HG02970 (cell line): ENCODE results near the gene MAPRE3.
A peak's percentile ranks its signal among the peaks of the same experiment; 100 is the strongest.

ENCODE experiments used
- ATAC-seq: cut with Tn5 transposase; IDR thresholded peaks from one replicate; pipeline ENCODE4 v1.9.1; 2021; ENCODE audit warnings: mild to moderate bottlenecking, moderate library complexity, moderate number of reproducible peaks; ENCODE audit not compliant: unreplicated experiment, low FRiP score

The MAPRE3 gene

DNA sequence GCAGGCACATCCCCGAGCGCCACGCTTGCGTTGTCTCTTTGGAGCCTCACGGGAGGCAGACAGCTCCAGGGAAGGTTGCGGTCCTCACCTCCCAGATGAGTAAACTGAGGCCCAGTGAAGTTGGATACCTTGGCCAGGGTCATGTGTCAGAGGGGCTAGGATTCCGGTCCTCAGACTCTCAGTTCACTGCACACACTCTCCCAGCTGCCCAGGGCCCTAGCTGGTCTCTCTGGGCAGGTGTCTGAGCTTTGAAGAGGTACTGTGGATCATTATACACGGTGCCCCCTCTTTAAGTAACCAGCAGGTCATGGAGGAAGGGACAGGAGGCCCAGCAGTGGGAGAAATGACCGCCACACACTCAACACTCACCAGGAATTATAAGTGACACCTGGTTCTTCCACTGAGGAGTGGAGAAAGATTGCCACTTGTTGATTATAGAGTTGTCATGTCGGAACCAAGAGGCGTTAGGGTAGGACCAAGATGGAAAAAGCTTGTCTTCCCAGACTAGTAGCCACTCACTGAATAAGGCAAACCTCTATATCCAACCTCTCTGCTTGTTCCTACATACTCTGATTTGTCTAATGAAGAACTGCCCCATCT, 62.9 kb downstream of the MAPRE3 start:
- no peak for ATAC-seq

DNA sequence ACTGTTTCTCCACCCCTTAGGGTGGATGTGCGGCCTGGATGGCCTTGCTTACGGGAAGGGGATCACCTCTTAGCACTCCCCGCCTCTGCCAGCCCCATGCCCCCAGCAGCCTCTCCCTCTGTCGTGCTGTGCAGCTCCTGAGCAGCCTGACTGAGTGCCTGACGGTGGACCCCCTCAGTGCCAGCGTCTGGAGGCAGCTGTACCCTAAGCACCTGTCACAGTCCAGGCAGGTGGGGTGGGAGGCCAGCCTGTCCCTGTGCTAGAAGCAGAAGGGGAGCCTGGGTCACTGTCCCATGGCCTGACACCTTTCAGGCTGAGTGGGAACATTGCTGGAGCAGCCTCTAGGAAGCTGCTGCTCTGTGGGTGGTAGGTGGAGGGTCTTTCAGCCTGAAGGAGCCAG, 67.6 kb downstream of the MAPRE3 start:
- ATAC-seq = no peak

DNA sequence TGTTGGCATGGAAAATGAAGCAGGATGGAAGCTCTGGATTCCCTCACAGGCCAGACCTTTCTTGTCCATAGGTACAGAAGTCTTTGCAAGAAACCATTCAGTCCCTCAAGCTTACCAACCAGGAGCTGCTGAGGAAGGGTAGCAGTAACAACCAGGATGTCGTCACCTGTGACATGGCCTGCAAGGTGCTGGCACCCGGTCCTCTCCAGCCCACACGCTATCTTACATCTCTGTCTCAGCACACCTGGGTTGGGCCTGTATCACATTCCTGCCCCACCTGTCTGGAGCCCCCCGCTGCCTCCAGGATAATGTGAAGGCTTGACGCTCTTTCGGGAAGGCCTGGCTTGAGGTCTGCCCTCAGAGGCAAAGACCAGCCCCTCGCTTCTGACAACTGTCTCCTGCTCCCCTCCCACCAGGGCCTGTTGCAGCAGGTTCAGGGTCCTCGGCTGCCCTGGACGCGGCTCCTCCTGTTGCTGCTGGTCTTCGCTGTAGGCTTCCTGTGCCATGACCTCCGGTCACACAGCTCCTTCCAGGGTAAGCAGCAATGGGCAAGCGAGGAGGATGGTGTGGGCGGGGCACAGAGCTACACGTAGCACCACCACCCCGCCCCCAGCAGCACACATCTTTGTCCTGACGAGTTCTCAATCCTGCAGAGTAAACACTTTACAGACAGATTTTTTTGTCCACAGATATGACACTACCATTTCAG, 68.3 kb downstream of the MAPRE3 start:
- no peak for ATAC-seq

DNA sequence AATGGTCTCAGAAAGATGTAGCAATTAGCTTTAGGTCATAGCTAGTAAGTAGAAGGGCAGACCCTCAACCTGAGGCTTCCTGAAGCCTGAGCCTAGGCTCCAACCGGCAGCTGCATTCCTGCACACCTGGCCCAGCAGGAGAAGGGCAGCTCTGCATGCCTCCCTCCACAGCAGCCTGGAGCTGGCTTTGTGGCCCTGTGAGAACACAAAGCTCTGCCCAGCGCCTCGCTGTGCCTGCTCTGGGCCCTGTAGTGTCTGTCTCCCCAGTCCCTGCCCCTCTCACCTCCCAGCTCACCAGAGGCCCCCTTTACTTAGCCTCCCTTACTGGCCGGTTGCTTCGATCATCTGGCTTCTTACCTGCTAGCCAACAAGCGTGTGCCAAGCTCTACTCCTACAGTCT, 69.0 kb downstream of the MAPRE3 start:
- ATAC-seq = no peak

DNA sequence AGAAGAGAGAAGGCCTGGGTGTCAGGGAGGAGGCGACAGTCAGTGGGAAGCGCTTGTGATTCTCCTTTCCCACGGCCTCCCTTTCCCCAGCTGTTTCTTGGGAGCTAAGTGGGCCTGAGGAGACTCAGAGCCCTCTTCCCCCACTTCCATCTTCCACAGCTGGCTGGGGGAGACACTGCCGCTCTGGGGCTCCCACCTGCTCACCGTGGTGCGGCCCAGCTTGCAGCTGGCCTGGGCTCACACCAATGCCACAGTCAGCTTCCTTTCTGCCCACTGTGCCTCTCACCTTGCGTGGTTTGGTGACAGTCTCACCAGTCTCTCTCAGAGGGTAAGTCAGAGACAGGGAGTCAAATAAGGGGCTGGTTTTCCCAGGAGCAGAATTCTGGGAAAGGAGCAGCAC, 69.4 kb downstream of the MAPRE3 start:
- no peak for ATAC-seq

DNA sequence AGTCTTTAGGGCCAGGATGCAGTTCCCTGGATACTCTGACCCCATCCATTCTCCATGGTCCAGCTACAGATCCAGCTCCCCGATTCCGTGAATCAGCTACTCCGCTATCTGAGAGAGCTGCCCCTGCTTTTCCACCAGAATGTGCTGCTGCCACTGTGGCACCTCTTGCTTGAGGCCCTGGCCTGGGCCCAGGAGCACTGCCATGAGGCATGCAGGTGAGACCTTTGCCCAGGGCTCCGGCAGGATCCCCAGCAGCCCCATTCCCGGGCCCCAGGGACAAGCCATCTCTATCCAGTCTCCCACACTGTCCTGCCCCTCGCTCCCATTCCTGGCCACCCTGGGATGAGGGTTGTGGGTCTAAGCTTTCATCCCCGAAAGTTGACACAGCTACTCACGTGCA, 69.8 kb downstream of the MAPRE3 start:
- ATAC-seq = no peak

DNA sequence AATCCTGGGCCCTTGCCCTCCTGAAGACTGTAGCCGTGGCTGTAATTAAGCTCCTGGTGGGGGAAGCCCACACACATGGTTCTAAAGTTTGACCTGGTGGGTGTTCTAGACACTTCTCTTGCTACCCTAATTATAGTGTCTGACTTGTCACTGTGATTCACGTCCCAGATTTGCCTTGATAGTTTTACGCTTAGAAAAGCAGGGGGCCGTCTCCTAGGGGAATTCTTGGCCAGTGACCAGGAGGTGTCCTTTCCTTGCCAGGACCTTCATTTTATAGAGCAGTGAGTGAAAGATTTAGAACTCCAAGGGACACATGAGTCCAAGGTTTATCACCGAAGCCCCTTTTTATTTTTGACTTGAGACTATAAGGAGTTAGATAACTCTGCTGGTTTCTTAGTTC, 71.3 kb downstream of the MAPRE3 start:
- no peak for ATAC-seq

- ATAC-seq = no peak
These were observed 71.8 kb downstream of the MAPRE3 start for GRCh38 chr2:27042159-27042661.

DNA sequence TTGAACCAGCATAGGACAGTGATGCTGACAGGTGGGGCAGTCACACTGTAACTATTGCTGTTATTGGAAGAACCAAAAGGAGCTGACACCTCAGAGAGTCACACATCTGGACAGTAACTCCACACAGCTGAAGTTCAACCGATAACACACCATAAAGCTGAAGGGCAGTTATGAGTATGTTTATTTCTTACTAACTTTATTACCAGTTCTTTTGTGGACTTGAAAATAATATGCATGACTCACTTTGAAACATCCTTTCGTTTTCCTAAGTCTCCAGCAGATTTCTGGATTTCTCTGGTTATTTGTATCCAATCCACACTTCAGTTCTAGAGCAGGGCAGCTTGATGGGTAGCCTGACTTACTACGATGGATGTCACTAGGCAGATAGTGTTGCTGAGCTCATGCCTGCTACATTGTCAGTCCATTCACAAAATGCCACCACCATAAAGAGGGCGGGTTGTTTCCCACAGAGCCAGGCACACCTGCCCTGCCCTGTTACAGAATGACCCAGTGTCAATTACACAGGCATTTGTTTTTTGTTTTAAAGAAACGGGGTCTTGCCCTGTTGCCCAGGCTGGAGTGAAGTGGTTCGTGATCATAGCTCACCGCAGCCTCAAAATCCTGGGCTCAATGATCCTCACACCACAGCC, 72.7 kb downstream of the MAPRE3 start:
- ATAC-seq = no peak

DNA sequence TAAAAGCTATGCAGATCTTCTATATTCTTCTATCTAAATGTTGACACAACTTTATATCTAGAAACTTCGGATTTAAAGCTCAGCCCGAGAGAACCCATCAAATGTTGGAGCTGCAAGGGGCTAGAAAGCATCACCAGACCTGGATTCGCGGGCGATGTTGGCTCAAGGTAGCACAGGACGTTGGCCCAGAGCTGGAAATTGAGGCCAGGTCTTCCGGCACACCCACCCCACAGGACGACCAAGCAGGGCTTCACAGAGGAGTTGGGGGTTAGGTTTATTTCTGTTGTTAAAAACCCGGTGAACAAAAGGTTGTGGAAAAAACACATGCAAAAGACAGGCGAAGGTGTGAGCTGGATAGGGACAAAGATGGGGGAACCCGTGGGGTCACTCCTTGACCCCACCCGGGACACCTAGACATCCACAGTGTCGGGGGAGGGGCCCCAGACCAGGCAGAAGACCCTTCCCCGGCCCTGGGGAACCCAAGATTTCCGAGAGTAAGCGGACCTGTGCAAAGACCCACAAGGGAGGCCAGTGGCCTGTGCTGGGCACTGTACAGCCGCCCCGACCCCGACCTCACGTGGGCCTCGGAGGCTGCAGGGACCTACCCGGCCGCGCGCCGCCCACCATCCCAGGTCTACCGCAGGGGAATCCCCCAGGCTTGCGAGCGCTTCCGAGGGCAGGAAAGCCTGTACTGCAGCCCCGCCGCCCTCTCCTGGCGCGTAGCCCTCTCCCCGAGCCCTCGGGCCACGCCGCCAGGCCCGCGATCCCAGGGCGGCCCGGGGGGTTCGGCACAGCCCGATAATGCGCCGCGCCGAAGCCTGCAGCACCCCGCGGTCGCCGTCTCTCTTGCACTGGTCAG, 79.2 kb downstream of the MAPRE3 start:
- ATAC-seq = peak; percentile 19

GRCh38 chr2:27050281-27050995, 80.0 kb downstream of the MAPRE3 start:
- peak; percentile 51 for ATAC-seq

GRCh38 chr2:27050996-27051901, 80.8 kb downstream of the MAPRE3 start, which contains the start of gene AGBL5:
TSS of gene AGBL5 (plus strand) at chr2:27051668. CDS start at chr2:27052959, 1,291 bp downstream.
- peak; percentile 63 for ATAC-seq

DNA sequence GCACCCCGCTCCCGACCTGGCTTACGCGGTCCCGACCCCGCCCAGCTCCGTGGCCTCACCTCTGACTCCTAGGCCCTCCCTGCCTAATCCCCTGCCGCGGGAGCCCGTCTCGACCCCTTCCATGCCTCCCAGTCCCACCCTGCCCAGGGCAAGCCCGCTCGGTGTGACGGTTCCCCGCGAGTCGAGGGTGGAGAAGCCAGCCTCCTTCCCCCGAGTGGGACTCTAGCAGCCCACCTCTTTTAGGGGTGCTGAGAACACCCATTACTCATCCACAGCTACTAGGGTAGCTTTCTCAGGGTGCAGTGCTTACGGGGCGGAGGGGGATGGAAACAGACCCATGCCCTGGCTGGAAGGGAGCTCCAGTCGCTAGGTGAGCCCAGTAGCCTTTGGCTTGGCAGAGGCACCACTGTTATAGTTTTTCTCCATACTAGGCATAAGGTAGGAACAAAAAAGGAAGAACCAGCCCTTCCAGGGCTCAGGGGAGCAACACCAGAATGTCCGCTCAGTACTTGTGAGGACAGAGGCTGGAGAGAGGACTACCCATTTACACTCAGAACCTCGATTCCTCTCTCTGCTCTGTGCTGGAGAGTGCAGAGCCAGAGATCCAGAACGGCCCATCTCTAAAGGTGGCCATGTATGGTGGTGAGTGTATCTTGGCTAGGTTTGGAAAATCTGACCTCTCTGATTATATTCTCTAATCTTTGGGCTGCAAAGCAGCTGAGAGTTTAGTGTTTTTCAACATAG, 81.6 kb downstream of the MAPRE3 start:
- no peak for ATAC-seq

DNA sequence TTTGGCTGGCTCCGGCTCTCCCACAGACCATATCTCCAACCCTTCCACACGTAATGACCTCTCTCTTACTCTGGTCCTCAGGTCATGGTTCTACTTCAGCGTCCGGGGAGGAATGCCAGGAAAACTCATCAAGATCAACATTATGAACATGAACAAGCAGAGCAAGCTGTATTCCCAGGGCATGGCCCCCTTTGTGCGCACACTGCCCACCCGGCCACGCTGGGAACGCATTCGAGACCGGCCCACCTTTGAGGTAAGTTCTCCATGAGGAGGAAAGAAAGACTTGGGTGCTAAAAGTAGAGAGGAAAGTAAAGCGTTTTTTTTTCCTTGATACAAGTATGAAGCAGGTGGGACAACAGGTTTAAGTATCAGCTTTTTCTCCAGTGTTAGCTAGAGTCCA, 82.9 kb downstream of the MAPRE3 start:
- ATAC-seq = no peak

DNA sequence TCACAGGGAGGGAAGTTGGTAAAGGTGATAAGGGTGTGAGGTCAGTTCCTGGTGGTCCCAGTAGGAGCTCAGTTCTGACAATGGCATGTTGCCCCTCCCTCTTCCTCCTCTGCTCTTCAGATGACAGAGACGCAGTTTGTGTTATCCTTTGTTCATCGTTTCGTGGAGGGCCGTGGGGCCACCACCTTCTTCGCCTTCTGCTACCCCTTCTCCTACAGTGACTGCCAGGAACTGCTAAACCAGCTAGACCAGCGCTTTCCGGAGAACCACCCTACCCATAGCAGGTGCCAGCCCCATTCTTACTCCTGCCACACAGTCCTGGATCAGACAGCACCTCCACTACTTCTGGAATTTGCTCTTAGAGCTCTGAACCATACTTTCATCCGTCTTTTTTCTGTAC, 83.3 kb downstream of the MAPRE3 start:
- ATAC-seq = no peak

DNA sequence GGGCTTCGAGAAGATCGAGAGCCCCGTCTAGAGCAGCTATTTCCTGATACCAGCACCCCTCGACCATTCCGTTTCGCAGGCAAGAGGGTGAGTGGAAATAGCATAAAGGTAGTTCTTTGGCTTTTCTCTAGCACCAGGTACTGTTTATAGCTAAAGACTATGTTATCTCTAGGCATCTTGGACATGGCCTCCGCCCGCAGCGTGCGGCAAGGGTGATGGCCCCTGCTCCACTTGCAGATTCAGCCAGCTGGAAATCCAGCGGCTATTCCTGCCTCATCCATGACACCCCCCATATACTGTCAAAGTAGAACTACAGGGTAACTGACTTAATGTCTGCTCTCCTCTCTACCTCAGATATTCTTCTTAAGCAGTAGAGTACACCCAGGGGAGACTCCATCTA, 84.3 kb downstream of the MAPRE3 start:
- ATAC-seq = no peak

DNA sequence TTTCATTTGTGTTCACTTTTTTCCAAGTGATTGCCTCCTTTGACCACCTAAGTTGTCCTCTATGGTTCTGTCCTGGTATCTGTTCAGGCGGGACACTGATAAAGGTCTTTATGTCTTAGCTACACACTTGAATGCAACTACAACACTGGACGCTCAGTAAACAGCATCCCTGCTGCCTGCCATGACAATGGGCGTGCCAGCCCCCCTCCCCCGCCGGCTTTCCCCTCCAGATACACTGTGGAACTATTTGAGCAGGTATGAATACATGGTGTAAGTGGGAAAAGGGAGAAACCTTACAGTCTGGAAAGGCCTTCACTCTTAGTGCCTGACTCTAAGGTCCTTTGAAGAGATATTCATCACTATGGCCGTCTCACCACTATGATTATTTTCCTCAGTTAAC, 86.7 kb downstream of the MAPRE3 start:
- ATAC-seq = no peak

DNA sequence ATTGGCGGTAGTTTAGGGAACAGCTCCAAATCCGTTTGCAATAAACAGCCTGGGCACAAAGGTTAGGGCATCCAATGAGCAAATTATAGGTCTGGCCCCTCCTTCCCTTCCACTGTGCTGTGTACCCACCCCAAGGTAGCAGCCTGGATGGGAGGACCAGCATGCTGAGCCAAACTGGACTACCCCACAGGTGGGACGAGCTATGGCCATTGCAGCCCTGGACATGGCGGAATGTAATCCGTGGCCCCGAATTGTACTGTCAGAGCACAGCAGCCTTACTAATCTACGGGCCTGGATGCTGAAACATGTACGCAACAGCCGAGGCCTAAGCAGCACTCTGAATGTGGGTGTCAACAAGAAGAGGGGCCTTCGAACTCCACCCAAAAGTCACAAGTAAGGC, 87.8 kb downstream of the MAPRE3 start:
- no peak for ATAC-seq
